ENCODE data around the gene CYP4F22. TPM values are rescaled to one million over a fixed set of nuclear protein-coding genes. Genes with fewer than 3 reads are reported as not detected.
"Not testable (repeated sequence)": the region's sequence is repeated elsewhere in the genome, so short reads cannot be mapped to it uniquely, and the experiment has no call there.

CYP4F22 gene
- total RNA-seq, 2 donors from 2014 or later = not detected

GRCh38 chr19:15527705-15528104, 19.4 kb downstream of the CYP4F22 start:
- ATAC-seq (no peak), DNase-seq (no peak)
- intact Hi-C loops (cut with DNase I) = no loop called here

DNA sequence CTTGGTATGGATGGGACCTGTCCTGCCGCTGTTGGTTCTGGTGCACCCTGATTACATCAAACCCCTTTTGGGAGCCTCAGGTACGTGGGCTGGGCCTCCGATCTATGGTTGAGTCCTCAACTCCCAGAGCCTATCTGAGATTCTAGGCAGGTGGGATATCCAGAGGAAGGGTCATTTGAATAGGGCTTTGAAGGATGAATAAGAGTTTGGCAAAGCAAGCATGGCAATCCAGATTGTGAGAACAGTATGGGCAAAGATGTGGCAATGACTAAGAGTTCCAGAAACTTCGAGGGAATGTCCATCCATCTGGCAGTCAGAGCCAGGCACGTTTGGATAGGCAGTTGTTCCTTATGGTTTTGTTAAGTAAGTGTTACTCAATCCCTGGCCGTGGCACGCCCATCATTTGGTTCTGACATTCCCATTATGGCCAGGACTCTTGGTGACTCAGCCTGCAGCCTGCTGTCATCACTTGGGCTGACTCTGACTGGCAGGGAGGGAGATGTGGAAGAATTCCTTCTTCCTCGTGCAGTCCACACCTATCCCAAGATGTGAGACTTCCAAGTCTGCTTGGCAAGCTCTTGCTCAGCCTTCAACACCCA, 21.5 kb downstream of the CYP4F22 start:
- ATAC-seq (no peak), DNase-seq (no peak)
- intact Hi-C loops (cut with DNase I) = no loop called here

DNA sequence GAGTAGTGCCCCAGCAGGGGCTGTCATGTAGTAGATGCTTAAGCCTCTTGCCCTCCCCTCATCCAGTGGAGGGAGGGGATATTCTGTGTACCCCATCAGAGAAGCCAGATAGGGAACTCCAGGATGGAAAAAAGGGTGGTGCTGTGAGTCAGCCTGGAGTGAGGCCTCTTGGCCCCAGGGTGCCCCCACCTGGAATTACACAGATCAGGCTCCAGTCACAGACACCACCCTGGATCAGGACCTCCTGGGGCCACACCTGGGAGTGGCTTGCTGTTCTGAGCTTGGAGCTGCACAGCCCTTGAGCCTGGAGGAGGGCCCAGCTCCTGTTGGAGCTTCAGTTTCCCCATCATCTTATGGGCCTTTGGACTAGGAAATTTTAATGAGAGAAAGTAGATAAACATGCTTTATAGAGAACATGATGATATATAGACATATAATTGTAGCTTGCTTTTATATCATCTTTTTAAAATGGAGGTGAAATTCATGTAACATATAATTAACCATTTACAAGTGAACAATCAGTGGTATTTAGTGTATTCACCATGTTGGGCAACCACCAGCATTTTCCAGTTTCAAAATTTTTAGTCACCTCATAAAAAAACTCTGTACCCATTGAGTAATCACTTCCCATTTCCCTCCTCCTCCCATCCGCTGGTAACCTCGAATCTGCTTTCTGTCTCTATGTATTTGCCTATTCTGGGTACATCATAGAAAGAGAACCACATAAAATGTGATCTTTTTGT, 24.6 kb downstream of the CYP4F22 start:
- intact Hi-C loops (cut with DNase I) = no loop called here
- DNase-seq = no peak
- no peak for ATAC-seq

GRCh38 chr19:15533522-15533830, 25.2 kb downstream of the CYP4F22 start:
- intact Hi-C loops (cut with DNase I); ATAC-seq; DNase-seq: not testable (repeated sequence)

DNA sequence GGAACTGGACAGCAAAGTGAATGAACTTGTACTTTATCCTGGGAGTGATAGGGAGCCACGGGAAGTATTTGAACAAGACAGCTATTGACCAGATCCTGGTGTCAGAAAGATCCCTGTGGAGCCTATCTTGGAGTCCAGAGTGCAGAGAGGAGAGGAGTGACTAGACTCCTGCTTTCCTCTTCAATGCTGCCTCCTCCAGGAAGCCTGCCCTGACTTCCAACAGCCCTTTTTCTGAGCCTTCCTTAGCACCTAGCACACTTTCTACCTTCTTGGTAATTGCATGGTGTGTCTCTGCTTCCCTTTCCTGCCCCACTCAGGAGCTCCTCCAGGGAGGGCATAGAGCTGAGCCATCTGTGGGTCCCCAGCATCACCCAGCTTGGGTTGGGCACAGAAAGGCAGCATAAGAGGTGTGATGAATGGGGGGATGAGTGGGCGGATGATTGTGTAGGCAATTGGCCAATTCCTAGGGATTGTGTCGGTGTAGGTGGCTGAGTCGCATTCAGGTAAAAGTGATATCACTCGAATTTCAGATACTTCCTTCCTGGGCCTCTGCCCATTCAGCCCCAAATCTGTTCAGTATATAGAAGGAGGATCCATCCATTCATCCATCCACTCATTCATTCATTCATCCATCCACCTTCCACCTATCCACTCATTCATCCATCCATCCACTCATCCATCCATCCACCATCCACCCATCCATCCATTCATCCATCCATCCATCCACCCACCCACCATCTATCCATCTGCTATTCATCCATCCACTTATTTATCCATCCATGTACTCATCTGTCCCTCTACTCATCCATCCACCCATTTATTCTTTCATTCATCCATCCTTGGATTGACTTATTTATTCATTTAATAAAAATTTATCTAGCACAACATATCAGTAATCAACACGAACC, 26.9 kb downstream of the CYP4F22 start:
- DNase-seq (no peak), ATAC-seq (no peak)
- intact Hi-C loops (cut with DNase I) = no loop called here

- no peak for ATAC-seq
- no peak for DNase-seq
- intact Hi-C loops (cut with DNase I) = no loop called here
Measured at GRCh38 chr19:15536350-15536749, 28.0 kb downstream of the CYP4F22 start.

DNA sequence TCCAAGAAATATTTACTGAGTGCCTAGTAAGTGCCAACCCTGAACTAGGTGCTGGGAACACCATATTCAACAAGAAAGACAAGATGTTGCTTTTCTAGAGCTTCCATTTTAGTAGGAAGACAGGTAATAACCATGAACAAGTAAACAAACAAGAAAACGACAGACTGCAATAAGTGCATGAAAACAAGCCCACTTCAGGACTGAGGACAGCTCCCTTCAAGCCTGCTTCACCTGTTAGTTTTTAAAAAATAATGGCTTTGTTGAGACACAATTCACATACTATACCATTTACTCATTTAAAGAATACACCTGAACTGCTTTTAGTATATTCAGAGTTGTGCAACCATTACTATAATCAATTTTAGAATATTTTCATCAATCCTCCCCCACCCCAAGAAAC, 30.4 kb downstream of the CYP4F22 start:
- no peak for ATAC-seq
- DNase-seq = no peak
- intact Hi-C loops (cut with DNase I) = no loop called here

DNA sequence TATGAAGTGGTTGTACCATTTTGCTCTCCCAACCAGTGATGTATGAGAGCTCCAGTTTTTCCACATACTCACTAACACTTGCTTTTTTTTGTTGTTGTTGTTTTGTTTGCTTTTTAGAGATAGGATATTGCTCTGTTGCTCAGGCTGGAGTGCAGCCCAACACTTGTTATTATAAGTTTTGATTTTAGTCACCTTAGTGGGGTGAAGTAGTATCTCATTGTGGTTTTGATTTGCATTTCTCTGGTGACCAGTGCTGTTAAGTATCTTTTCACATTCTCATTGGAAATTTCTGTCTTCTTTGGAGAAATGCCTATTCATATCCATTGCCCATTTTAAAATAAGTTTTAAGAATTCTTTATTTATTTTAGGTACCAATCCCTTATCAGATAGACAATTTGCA, 31.3 kb downstream of the CYP4F22 start:
- DNase-seq (no peak), ATAC-seq (no peak)
- intact Hi-C loops (cut with DNase I) = no loop called here

GRCh38 chr19:15540435-15540834, 32.1 kb downstream of the CYP4F22 start:
- ATAC-seq (no peak), DNase-seq (no peak)
- intact Hi-C loops (cut with DNase I) = no loop called here

GRCh38 chr19:15544283-15544682, 36.0 kb downstream of the CYP4F22 start:
- DNase-seq = no peak
- intact Hi-C loops (cut with DNase I) = no loop called here
- no peak for ATAC-seq

DNA sequence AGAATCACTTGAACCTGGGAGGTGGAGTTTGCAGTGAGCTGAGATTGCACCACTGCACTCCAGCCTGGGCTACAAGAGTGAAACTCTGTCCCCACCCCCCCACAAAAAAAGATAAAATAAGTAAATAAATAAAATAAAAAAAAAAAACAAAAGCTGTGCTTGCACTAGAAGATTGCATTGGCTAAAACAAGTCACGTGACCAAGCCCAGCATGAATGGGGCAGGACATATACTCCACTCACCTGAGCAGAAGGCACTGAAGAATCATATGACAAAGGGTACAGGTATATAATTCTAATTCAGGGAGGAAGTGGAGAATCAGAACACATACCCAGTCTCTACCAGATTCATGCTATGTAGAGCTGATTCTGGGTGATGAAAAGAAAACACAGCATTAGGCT, 36.6 kb downstream of the CYP4F22 start:
- DNase-seq = no peak
- intact Hi-C loops (cut with DNase I) = no loop called here
- no peak for ATAC-seq

- ATAC-seq = no peak
- intact Hi-C loops (cut with DNase I) = no loop called here
- no peak for DNase-seq
Measured at GRCh38 chr19:15548648-15549047, 40.3 kb downstream of the CYP4F22 start.

GRCh38 chr19:15549581-15549980, 41.3 kb downstream of the CYP4F22 start:
- intact Hi-C loops (cut with DNase I) = no loop called here
- ATAC-seq (no peak), DNase-seq (no peak)

- intact Hi-C loops (cut with DNase I) = loop anchor here (5.0 to 10.0 kb wide), 3 partner anchors 95 to 285 kb away; no protein-coding TSS in a partner anchor
- no peak for ATAC-seq
- no peak for DNase-seq
Measured at GRCh38 chr19:15550273-15550672, 41.9 kb downstream of the CYP4F22 start.

DNA sequence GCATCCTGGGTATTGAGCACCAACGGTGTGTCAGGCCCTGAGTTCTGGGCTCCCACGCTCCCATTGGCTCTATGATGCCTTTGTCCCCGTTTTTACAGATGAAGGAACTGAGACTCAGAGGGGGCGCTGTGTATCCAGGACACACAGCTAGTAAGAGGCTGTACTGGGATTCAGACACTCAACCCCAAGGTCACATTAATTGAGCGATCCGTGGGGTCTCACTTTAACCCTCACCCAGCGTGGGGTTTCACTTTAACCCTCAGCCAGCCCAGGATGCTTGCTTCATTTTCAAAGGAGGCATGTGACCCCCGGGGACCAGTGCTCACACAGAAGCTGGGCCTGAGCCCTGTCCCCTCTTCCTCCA, 42.6 kb downstream of the CYP4F22 start:
- intact Hi-C loops (cut with DNase I) = loop anchor here (5.0 to 10.0 kb wide), 3 partner anchors 96 to 286 kb away; no protein-coding TSS in a partner anchor
- DNase-seq (no peak), ATAC-seq (no peak)

DNA sequence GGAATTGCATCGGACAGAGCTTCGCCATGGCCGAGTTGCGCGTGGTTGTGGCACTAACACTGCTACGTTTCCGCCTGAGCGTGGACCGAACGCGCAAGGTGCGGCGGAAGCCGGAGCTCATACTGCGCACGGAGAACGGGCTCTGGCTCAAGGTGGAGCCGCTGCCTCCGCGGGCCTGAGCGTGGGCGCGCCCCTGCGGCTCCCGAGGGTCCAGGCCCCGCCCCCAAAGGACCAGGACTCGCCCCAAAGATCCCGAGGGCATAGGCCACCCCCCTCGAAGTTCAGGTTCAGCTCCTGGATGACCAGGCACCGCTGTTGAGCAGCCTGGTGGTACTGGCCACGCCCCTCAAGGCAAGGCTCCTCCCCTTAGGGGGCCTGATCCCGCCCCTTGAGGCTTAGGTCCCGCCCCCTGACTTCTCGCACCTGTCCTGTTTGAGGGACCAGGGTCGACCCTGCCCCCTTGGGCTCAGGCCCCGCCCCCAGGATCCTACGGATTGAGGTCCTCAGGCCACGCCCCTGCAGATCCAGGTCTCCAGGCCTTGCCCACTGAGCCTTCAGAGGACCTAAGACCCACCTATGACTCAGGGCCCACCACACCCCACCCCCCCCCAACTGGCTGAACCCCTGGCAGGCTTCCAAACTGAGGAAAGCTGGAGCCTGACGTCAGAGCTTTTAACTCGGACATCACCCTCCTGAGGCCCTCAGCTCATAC, 43.1 kb downstream of the CYP4F22 start:
- ATAC-seq = peak in 1 of 2 donors; percentile 15
- peak; percentile 36 for DNase-seq
- intact Hi-C loops (cut with DNase I) = loop anchor here (5.0 to 10.0 kb wide), 3 partner anchors 97 to 287 kb away; no protein-coding TSS in a partner anchor

DNA sequence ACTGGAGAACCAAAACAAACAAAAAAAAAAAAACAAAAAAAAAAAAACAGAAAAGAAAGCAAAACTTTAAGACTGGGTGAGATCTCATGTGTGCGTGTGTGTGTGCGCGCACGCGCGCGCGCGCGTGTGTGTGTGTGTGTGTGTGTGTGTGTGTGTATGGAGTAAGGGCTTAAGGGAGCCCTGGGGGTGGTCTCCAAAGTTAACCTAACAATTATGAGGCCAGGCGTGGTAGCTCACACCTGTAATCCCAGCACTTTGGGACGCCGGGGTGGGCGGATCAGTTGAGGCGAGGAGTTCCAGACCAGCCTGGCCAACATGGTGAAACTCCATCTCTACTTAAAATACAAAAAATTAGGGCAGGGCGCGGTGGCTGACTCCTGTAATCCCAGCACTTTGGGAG, 46.7 kb downstream of the CYP4F22 start:
- intact Hi-C loops (cut with DNase I) = loop anchor here (5.0 to 10.0 kb wide), 4 partner anchors 100 to 463 kb away; no protein-coding TSS in a partner anchor
- no peak for DNase-seq
- no peak for ATAC-seq

GRCh38 chr19:15555759-15556633, 47.7 kb downstream of the CYP4F22 start:
- ATAC-seq (peak; percentile 90 to 98), DNase-seq (peak; percentile 93)
- intact Hi-C loops (cut with DNase I) = loop anchor here (1.0 to 10.0 kb wide), 7 partner anchors 101 to 464 kb away; no protein-coding TSS in a partner anchor
